H9 (cell line): Measurements from ENCODE around the gene PNPLA6. TPM values are rescaled to one million over a fixed set of nuclear protein-coding genes. Genes with fewer than 3 reads are reported as not detected.

ENCODE experiments used
- DNase-seq: peaks from one replicate; pipeline ENCODE4 v3.0.0-alpha.2; 2017
- H2AFZ ChIP-seq: one replicate; pipeline ENCODE4 v1.6.1; 2013; ENCODE audit warnings: mild to moderate bottlenecking, low read length, control low read depth, moderate library complexity
- H2AK5ac ChIP-seq: 2 replicates; pipeline ENCODE4 v1.6.1; 2013; ENCODE audit warnings: low read length, control low read depth, mixed read lengths; ENCODE audit not compliant: insufficient read length
- H2BK120ac ChIP-seq: one replicate; pipeline ENCODE4 v1.6.1; 2013; ENCODE audit warnings: low read depth, mild to moderate bottlenecking, low read length, control low read depth, inconsistent platforms; ENCODE audit not compliant: poor library complexity, severe bottlenecking
- H2BK12ac ChIP-seq: 2 replicates; pipeline ENCODE4 v1.6.1; 2013; ENCODE audit warnings: low read length, control low read depth, mixed read lengths, low read depth; ENCODE audit not compliant: insufficient read length
- H2BK15ac ChIP-seq: 2 replicates; pipeline ENCODE4 v1.6.1; 2013; ENCODE audit warnings: low read depth, low read length, control low read depth
- H2BK20ac ChIP-seq: one replicate; pipeline ENCODE4 v1.6.1; 2013; ENCODE audit warnings: low read depth, mild to moderate bottlenecking, low read length, control low read depth, inconsistent platforms; ENCODE audit not compliant: poor library complexity, severe bottlenecking
- H2BK5ac ChIP-seq: 2 replicates; pipeline ENCODE4 v1.6.1; 2013; ENCODE audit warnings: low read length, control low read depth, mixed read lengths; ENCODE audit not compliant: insufficient read length
- H3K14ac ChIP-seq: 2 replicates; pipeline ENCODE4 v1.6.1; 2013; ENCODE audit warnings: low read length, control low read depth; ENCODE audit not compliant: insufficient read depth
- H3K18ac ChIP-seq: 2 replicates; pipeline ENCODE4 v1.6.1; 2013; ENCODE audit warnings: low read depth, mild to moderate bottlenecking, mixed read lengths, low read length, control low read depth; ENCODE audit not compliant: insufficient read length
- H3K23ac ChIP-seq: 2 replicates; pipeline ENCODE4 v1.6.1; 2013; ENCODE audit warnings: low read length, control low read depth, mixed read lengths, low read depth; ENCODE audit not compliant: insufficient read length
- H3K23me2 ChIP-seq: 2 replicates; pipeline ENCODE4 v1.6.1; 2013; ENCODE audit warnings: low read depth, mild to moderate bottlenecking, mixed read lengths, low read length, control low read depth; ENCODE audit not compliant: insufficient read length, poor library complexity, severe bottlenecking
- H3K27ac ChIP-seq: 2 replicates; pipeline ENCODE4 v1.5.1; 2013; ENCODE audit warnings: low read length, control low read depth, mixed read lengths, low read depth; ENCODE audit not compliant: insufficient read length
- H3K27me3 ChIP-seq: 2 replicates; pipeline ENCODE4 v1.6.1; 2013; ENCODE audit warnings: low read length, control low read depth, inconsistent platforms; ENCODE audit not compliant: insufficient read depth
- H3K4ac ChIP-seq: 2 replicates; pipeline ENCODE4 v1.6.1; 2013; ENCODE audit warnings: low read depth, mild to moderate bottlenecking, control low read depth, inconsistent platforms, low read length, moderate library complexity
- H3K4me1 ChIP-seq: 2 replicates; pipeline ENCODE4 v1.6.1; 2013; ENCODE audit warnings: low read length, control low read depth, inconsistent platforms; ENCODE audit not compliant: insufficient read depth
- H3K4me2 ChIP-seq: 2 replicates; pipeline ENCODE4 v1.6.1; 2013; ENCODE audit warnings: low read length, control low read depth, mixed read lengths; ENCODE audit not compliant: insufficient read length, insufficient read depth
- H3K56ac ChIP-seq: 2 replicates; pipeline ENCODE4 v1.6.1; 2013; ENCODE audit warnings: low read depth, mild to moderate bottlenecking, mixed read lengths, low read length, control low read depth; ENCODE audit not compliant: insufficient read length
- H3K79me1 ChIP-seq: 2 replicates; pipeline ENCODE4 v1.6.1; 2013; ENCODE audit warnings: low read depth, mild to moderate bottlenecking, moderate library complexity, low read length, control low read depth, inconsistent platforms; ENCODE audit not compliant: insufficient read depth, poor library complexity, severe bottlenecking
- H3K79me2 ChIP-seq: 2 replicates; pipeline ENCODE4 v1.6.1; 2013; ENCODE audit warnings: low read length, control low read depth, inconsistent platforms; ENCODE audit not compliant: insufficient read depth
- H3K9ac ChIP-seq: 2 replicates; pipeline ENCODE4 v1.6.1; 2013; ENCODE audit warnings: low read length, control low read depth, mixed read lengths; ENCODE audit not compliant: insufficient read length; ENCODE audit errors: extremely low read depth
- H3K9me3 ChIP-seq: one replicate; pipeline ENCODE4 v1.6.1; 2013; ENCODE audit warnings: low read depth, low read length, inconsistent platforms; ENCODE audit not compliant: control insufficient read depth
- H3T11ph ChIP-seq: one replicate; pipeline ENCODE4 v1.6.1; 2013; ENCODE audit warnings: mild to moderate bottlenecking, low read length, control low read depth, inconsistent platforms
- H4K20me1 ChIP-seq: one replicate; pipeline ENCODE4 v1.6.1; 2013; ENCODE audit not compliant: control insufficient read depth, insufficient read length, insufficient read depth
- H4K5ac ChIP-seq: 2 replicates; pipeline ENCODE4 v1.6.1; 2013; ENCODE audit warnings: low read depth, mild to moderate bottlenecking, mixed read lengths, low read length, control low read depth; ENCODE audit not compliant: insufficient read length
- H4K8ac ChIP-seq: replicated peaks from 2 replicates; pipeline ENCODE4 v1.6.1; 2013; ENCODE audit warnings: low read length, control low read depth, mixed read lengths, low read depth; ENCODE audit not compliant: insufficient read length
- H4K91ac ChIP-seq: 2 replicates; pipeline ENCODE4 v1.6.1; 2013; ENCODE audit warnings: low read depth, mild to moderate bottlenecking, moderate library complexity, mixed read lengths, low read length, control low read depth; ENCODE audit not compliant: insufficient read length
- H3K27ac Mint-ChIP-seq, 3 experiments: 2 replicates in 2 of 3; 3 replicates in 1 of 3; pipeline ENCODE4 v1.8.0; 2020 to 2021; ENCODE audit warnings: mixed read lengths in 3 of 3, mild to moderate bottlenecking in 1 of 3, moderate library complexity in 1 of 3
- H3K27me3 Mint-ChIP-seq: 2 replicates; pipeline ENCODE4 v1.8.0; 2021; ENCODE audit warnings: low read depth, mild to moderate bottlenecking, moderate library complexity, mixed read lengths
- H3K36me3 Mint-ChIP-seq, 3 experiments: 2 replicates in 2 of 3; 3 replicates in 1 of 3; pipeline ENCODE4 v1.8.0; 2020 to 2021; ENCODE audit warnings: low read depth in 3 of 3, mixed read lengths in 3 of 3; ENCODE audit not compliant: insufficient read depth in 1 of 3
- H3K4me1 Mint-ChIP-seq, 2 experiments: 2 replicates each; pipeline ENCODE4 v1.8.0; 2020; ENCODE audit warnings: mixed read lengths in 2 of 2
- H3K4me3 Mint-ChIP-seq, 2 experiments: 2 replicates in 1 of 2; 3 replicates in 1 of 2; pipeline ENCODE4 v1.8.0; 2020 to 2021; ENCODE audit warnings: mild to moderate bottlenecking in 2 of 2, mixed read lengths in 2 of 2, moderate library complexity in 1 of 2
- H3K9me3 Mint-ChIP-seq, 2 experiments: 2 replicates in 1 of 2; 3 replicates in 1 of 2; pipeline ENCODE4 v1.8.0; 2020; ENCODE audit warnings: mild to moderate bottlenecking in 2 of 2, mixed read lengths in 2 of 2, moderate library complexity in 1 of 2
- CTCF ChIP-seq: fragments of 200-600 bp; sonication (generic); conservative IDR thresholded peaks from 3 replicates; pipeline ENCODE4 v1.8.0; 2021; ENCODE audit warnings: antibody characterized with exemption, mild to moderate bottlenecking
- WGBS: extraction: QIAGEN DNeasy Blood & Tissue Kit; methylation state at CpG from one replicate; pipeline ENCODE4 v1.1.7; 2013; ENCODE audit warnings: missing lambda C conversion rate, low lambda C conversion rate, mixed read lengths; ENCODE audit not compliant: insufficient read length; ENCODE audit errors: extremely low coverage; 5-methylcytosine and 5-hydroxymethylcytosine counted together
- total RNA-seq: library from RNA; stranded (reverse); gene quantifications from 2 replicates; pipeline ENCODE4 v1.2.1, GENCODE V29; 2021

Gene PNPLA6
- total RNA-seq, 1 experiment from 2014 or later: 130 TPM

GRCh38 chr19:7539827-7540425 is 4.4 kb downstream of the PNPLA6 start:
- peaks cover 12 to 41% (median 35%) of the 10 kb centered on the region in 3 experiments; a peak in 6 of 7 replicates for H3K36me3 Mint-ChIP-seq
- WGBS: no CpG with 5 or more reads among the region's 28 CpGs
- peak overlapping the region in 2 of 3 experiments; percentile 34 to 92; a peak in 1 of 7 replicates for H3K27ac Mint-ChIP-seq
- Histone ChIP-seq H3K79me2 (no peaks in the 10 kb centered on the region), H3K23ac (no peak overlapping the region), H3K56ac (no peak overlapping the region), H4K5ac (no peak overlapping the region), H3K4me2 (no peak overlapping the region), H3K9ac (no peak overlapping the region), H3K27me3 (no peaks in the 10 kb centered on the region), H3T11ph (no peak overlapping the region), H3K18ac (no peak overlapping the region), H4K91ac (no peak overlapping the region), H3K4me1 (no peaks in the 10 kb centered on the region), H3K23me2 (no peaks in the 10 kb centered on the region), H3K14ac (no peak overlapping the region), H3K79me1 (no peaks in the 10 kb centered on the region), H2BK120ac (no peak overlapping the region), H3K27ac (no peak overlapping the region), H3K9me3 (no peaks in the 10 kb centered on the region), H2BK5ac (no peak overlapping the region), H2BK20ac (no peak overlapping the region), H2AK5ac (no peak overlapping the region), H4K20me1 (peaks cover 2% of the 10 kb centered on the region), H2BK15ac (no peak overlapping the region), H2AFZ (no peak overlapping the region), H4K8ac (no peak overlapping the region), H3K4ac (no peak overlapping the region), H2BK12ac (no peak overlapping the region)
- peaks cover 4 to 5% of the 10 kb centered on the region in 2 experiments for H3K4me1 Mint-ChIP-seq
- H3K4me3 Mint-ChIP-seq: no peak overlapping the region
- no peak for TF ChIP-seq CTCF
- DNase-seq: no peak
- H3K9me3 Mint-ChIP-seq: no peaks in the 10 kb centered on the region
- H3K27me3 Mint-ChIP-seq: no peaks in the 10 kb centered on the region
